Karpas-422 (cell line): ENCODE data around the gene APCS. TPM values are rescaled to one million over a fixed set of nuclear protein-coding genes. Genes with fewer than 3 reads are reported as not detected.

Source experiments
- DNase-seq: peaks from one replicate; pipeline ENCODE4 v3.0.0-alpha.2; 2015
- H2AFZ ChIP-seq: fragments of 200-600 bp; sonication (generic); 2 replicates; pipeline ENCODE4 v1.6.1; 2014; ENCODE audit warnings: antibody characterized with exemption, low read length, mixed read lengths
- H3K27ac ChIP-seq: fragments of 200-600 bp; sonication (generic); 2 replicates; pipeline ENCODE4 v1.5.1; 2014; ENCODE audit warnings: mild to moderate bottlenecking, low read length, moderate library complexity
- H3K27me3 ChIP-seq: fragments of 200-600 bp; sonication (generic); 2 replicates; pipeline ENCODE4 v1.6.1; 2014; ENCODE audit warnings: low read length, mixed read lengths
- H3K36me3 ChIP-seq: fragments of 200-600 bp; sonication (generic); 2 replicates; pipeline ENCODE4 v1.6.1; 2014; ENCODE audit warnings: low read length, mixed read lengths; ENCODE audit not compliant: insufficient read depth
- H3K4me1 ChIP-seq: fragments of 200-600 bp; sonication (generic); 2 replicates; pipeline ENCODE4 v1.6.1; 2014; ENCODE audit warnings: mild to moderate bottlenecking, low read length, mixed read lengths
- H3K4me2 ChIP-seq: fragments of 200-600 bp; sonication (generic); 2 replicates; pipeline ENCODE4 v1.6.1; 2014; ENCODE audit warnings: low read length, low read depth, mild to moderate bottlenecking; ENCODE audit not compliant: poor library complexity, severe bottlenecking
- H3K4me3 ChIP-seq: fragments of 200-600 bp; sonication (generic); 2 replicates; pipeline ENCODE4 v1.5.1; 2014; ENCODE audit warnings: mild to moderate bottlenecking, antibody characterized with exemption, low read length, mixed read lengths
- H3K79me2 ChIP-seq: fragments of 200-600 bp; sonication (generic); 2 replicates; pipeline ENCODE4 v1.6.1; 2014; ENCODE audit warnings: mild to moderate bottlenecking, low read length, mixed read lengths
- H3K9ac ChIP-seq: fragments of 200-600 bp; sonication (generic); 2 replicates; pipeline ENCODE4 v1.6.0; 2014; ENCODE audit warnings: low read length
- H3K9me2 ChIP-seq: fragments of 200-600 bp; sonication (generic), shearing (Covaris generic); replicated peaks from 2 replicates; pipeline ENCODE4 v1.6.0; 2014; ENCODE audit warnings: mild to moderate bottlenecking, low read length, moderate library complexity; ENCODE audit not compliant: insufficient read depth
- H3K9me3 ChIP-seq: fragments of 300-700, 200-600 bp; sonication (generic); 2 replicates; pipeline ENCODE4 v1.6.1; 2014; ENCODE audit warnings: low read length, mixed read lengths
- H4K20me1 ChIP-seq: fragments of 200-600 bp; sonication (generic); 2 replicates; pipeline ENCODE4 v1.6.1; 2014; ENCODE audit warnings: mild to moderate bottlenecking, antibody characterized with exemption, low read length, low read depth; ENCODE audit not compliant: insufficient read depth
- total RNA-seq: library from RNA; depleted of rRNA; stranded (reverse); fragments of >200 nt; shearing (Covaris generic); gene quantifications from 2 replicates; pipeline ENCODE4 v1.2.3, GENCODE V29; 2014; ENCODE audit warnings: low replicate concordance; rRNA removed

The APCS gene
- total RNA-seq, 1 experiment from 2014 or later: not detected

DNA sequence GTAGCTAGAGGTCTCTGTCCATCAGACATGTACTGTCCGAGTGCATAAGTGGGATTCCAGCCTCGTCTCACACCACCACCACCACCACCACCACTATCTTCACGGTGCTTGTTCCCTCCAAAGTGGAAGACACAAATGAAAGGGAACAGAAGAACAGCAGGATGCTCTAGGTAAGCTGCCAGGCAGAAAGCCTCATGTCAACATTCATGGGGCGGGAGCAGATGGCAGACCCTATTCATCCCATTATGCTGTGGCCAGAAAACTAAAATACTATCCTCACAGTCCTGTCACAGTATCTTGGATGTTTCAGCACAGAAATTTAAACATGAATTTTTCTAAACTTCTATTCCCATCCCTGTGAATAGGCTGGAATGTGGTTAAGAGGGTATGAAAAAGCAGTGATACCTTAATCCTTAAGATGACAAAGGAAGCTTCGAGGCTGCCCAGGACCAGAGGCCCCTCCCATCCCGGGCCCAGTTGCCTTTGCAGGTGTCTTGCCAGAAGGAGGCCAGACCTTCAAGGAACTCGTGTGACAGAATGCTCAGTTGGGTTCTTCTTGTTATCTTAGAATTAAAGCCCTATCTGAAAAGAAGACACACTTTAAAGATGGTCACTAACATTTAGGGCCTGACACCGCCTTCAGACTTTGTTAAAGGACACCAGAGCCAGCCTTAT is 24.7 kb downstream of the APCS start:
- Histone ChIP-seq H3K4me1 (no peaks in the 10 kb centered on the region), H3K9me3 (no peaks in the 10 kb centered on the region), H3K27me3 (no peaks in the 10 kb centered on the region), H3K4me2 (no peak overlapping the region), H3K27ac (no peak overlapping the region), H3K4me3 (no peak overlapping the region), H3K9me2 (no peaks in the 10 kb centered on the region), H3K79me2 (no peaks in the 10 kb centered on the region), H2AFZ (no peak overlapping the region), H4K20me1 (no peaks in the 10 kb centered on the region), H3K36me3 (no peaks in the 10 kb centered on the region), H3K9ac (no peak overlapping the region)
- no peak for DNase-seq

DNA sequence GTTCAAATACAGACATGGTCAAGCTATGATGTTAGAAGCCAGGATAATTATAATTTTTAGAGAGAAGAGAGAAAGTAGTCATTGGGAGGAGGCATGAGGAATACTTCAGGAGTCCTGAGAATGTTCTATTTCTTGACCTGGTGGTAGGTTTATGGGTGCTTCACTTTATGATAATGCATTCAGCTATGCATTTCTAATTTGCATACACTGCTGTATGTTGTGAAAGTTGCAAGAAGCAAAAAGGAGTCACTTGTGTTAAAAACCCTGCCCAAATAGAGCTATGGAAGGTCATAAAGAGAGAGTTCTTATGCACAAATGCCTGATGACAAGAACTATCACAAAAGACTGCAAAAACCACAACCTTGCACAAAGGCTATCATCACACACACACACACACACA is 45.3 kb downstream of the APCS start:
- Histone ChIP-seq H3K36me3 (no peaks in the 10 kb centered on the region), H2AFZ (no peak overlapping the region), H3K27ac (no peak overlapping the region), H3K4me1 (no peaks in the 10 kb centered on the region), H3K9me2 (0 out of 2 replicates have a peak, but pooled peaks cover 4% of the 10 kb centered on the region), H3K4me3 (no peak overlapping the region), H3K79me2 (no peaks in the 10 kb centered on the region), H3K9me3 (no peaks in the 10 kb centered on the region), H4K20me1 (no peaks in the 10 kb centered on the region), H3K9ac (no peak overlapping the region), H3K27me3 (no peaks in the 10 kb centered on the region), H3K4me2 (no peak overlapping the region)
- no peak for DNase-seq

Other genes starting within 250 kb of the APCS start
- not detected in 2 replicates for gene OR10J4, start 155.6 kb upstream of the APCS start, total RNA-seq
- 0.11 TPM in 1 of 2 replicates, not detected in the other for gene OR10J1, start 148.1 kb upstream of the APCS start, total RNA-seq
- gene OR10J5, start 51.8 kb upstream of the APCS start, total RNA-seq: not detected in 2 replicates
- not detected in 2 replicates for gene CRP, start 126.8 kb downstream of the APCS start, total RNA-seq
- not detected in 2 replicates for gene DUSP23, start 193.1 kb downstream of the APCS start, total RNA-seq
- gene FCRL6, start 214.5 kb downstream of the APCS start, total RNA-seq: not detected in 2 replicates
- not detected in 2 replicates for gene SLAMF8, start 239.0 kb downstream of the APCS start, total RNA-seq